GM19395 (cell line): Measurements from ENCODE around the gene SLC16A7.
A peak's percentile ranks its signal among the peaks of the same experiment; 100 is the strongest.

Source experiments
- ATAC-seq: cut with Tn5 transposase; IDR thresholded peaks from one replicate; pipeline ENCODE4 v1.9.1; 2021; ENCODE audit warnings: mild to moderate bottlenecking, moderate library complexity; ENCODE audit not compliant: unreplicated experiment

Gene SLC16A7

DNA sequence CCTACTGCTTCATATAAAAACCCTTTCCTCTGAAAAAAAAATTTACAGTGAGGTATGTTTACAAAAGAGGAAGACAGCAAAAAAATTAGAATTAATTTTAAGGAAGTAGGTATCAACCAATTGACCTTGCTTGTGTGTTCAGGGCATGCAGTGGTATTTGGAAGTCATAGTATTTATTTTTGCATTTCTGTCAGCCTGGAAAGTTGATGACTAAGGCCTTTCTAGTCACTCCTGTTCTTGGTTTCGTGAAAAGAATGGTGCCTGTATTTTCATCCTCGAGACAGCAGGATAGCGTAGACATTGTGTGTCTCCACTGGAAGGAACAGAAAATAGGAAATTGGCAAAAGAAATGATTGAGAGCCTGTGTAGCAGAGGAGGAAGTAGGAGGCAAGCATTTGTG is 24.5 kb downstream of the SLC16A7 start:
- ATAC-seq: no peak

DNA sequence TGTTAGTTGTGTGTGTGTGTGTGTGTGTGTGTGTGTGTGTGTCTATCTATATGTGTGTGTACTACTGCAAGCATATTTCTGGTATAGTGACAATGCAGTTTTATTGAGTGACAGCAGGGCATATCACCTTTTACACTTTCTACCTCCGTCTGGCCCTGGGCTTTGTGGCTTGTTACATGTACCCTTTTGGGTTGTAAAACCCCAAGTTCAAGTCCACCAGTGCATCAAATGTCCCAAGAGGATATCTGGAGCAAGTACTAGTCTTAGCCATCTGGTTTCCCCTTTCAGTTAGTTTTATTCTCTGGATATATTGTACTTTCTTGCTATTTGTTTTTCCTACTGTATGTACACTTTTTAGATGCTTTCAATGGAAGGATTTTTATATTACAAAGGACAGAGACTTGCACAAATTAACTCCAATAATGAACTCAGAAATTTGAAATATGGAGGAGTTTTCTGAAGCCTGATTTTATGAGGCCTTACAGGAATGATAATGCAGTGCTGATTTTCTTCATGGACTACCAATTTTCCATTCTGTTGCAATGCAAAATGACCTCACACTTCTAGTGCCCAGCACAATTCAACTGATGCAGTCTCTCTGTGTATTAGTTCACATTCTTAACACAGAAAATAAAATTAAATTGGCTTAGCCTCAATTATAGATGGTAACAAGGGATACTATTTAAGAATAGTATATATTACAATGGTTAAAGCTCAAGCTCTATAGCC is 29.1 kb downstream of the SLC16A7 start:
- no peak for ATAC-seq

DNA sequence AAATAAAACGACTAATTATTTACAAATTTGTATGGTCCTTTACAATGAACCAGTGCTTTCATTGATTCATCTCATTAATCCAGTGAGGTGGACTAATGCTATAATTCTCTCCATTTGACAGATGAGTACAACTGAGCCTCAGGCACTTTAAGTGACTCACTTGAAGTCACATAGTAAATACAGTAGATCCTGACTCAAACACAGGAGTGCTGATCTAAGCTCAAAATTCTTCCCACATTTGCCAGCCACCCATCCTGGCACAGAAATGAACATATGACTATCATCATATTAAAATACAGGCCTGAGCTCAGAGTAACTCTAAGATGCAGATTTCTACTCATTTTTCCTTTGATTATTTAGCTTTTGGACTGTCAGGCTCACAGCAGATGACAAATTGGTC is 30.6 kb downstream of the SLC16A7 start:
- ATAC-seq: no peak

GRCh38 chr12:59627582-59627981 is 31.8 kb downstream of the SLC16A7 start:
- peak; percentile 60 for ATAC-seq

- no peak for ATAC-seq
Observed at GRCh38 chr12:59629890-59630289, 34.1 kb downstream of the SLC16A7 start.

- no peak for ATAC-seq
Observed at GRCh38 chr12:59632408-59632807, 36.6 kb downstream of the SLC16A7 start.

DNA sequence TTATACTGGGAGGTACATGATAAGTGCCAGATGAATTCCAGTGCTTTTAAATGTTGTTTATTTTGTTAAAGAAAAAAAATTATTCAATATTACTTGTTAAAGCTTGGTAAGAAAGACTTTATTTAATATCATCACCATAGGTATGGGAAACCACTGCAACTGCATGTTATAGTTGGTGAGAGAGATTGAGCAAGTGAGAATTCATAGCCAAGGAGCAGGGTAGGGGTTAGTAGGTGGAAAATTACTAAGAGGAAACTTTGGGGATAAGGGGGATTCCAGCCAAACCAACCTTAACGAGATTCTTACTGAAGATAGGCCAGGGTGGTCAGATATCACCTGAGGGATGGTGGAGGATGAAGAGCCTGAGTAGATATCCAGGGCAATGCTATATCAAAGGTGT is 38.4 kb downstream of the SLC16A7 start:
- no peak for ATAC-seq

- peak; percentile 70 for ATAC-seq
Observed at GRCh38 chr12:59636945-59637691, 41.3 kb downstream of the SLC16A7 start.

DNA sequence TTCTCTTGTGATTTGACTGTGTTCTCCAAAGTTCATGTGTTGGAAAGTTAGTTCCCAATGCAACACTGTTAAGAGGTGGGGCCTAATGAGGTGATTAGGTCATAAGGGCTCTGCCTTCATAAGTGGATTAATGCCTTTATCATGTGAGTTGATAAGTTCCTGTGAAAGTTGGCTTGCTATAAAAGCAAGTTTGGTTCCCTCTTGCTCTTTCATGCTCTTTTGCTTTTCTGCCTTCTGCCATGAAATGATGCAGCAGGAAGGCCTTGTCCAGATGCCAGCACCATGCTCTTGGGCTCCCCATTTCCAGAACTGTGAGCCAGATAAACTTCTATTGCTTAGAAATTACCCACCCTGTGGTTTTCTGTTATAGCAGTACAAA is 41.9 kb downstream of the SLC16A7 start:
- ATAC-seq: no peak

- no peak for ATAC-seq
Observed at GRCh38 chr12:59643550-59643949, 47.7 kb downstream of the SLC16A7 start.

DNA sequence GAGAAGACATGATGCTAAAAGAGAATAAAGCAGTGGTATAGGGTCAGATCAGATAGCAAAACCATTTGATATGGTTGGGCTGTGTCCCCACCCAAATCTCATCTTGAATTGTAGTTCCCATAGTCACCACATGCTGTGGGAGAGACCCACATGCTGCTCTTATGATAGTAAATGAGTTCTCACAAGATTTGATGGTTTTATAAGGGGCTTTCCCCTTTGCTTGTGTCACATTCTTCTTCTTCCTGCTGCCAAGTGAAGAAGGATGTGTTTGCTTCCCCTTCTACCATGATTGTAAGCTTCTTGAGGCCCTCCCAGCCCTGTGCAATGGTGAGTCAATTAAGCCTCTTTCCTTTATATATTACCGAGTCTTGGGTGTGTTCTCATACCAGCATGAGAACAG is 49.4 kb downstream of the SLC16A7 start:
- ATAC-seq: no peak

GRCh38 chr12:59646636-59647035 is 50.8 kb downstream of the SLC16A7 start:
- ATAC-seq: no peak

GRCh38 chr12:59649203-59649602 is 53.4 kb downstream of the SLC16A7 start:
- no peak for ATAC-seq

DNA sequence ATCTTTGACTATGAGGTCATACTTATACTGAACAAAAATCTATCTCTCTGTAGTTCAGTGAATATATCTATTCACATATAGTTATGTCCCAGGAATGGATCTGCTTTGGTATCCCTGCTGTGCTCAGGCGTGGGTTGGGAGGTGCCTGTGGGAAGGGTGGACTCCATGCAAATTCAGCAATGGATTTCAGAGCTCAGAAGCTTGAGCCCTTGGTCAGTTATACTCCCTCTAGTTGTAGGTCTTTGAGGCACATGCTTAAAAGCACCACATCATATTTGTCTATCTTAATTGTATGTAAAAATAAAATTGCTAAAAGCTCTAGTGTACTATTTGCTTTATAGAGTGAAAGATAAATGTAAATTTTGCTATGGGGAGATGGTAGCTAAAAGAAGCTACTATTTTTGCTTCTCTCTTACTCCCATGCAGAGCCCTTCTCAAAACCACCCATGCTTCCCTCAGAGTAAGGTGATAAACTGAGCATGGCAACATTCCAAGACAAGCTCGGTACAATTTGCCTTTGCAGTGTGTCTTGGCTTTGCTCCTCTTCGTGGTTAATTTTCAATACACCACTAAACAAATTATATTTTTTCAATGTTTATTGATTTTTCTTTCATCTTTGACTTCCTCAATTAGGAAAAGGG is 54.9 kb downstream of the SLC16A7 start:
- no peak for ATAC-seq

- no peak for ATAC-seq
Observed at GRCh38 chr12:59651229-59651920, 55.5 kb downstream of the SLC16A7 start.

GRCh38 chr12:59652130-59652529 is 56.3 kb downstream of the SLC16A7 start:
- no peak for ATAC-seq

GRCh38 chr12:59654061-59654460 is 58.2 kb downstream of the SLC16A7 start:
- ATAC-seq: no peak

GRCh38 chr12:59657266-59657665 is 61.4 kb downstream of the SLC16A7 start:
- ATAC-seq: no peak

- no peak for ATAC-seq
Observed at GRCh38 chr12:59657711-59658110, 61.9 kb downstream of the SLC16A7 start.

DNA sequence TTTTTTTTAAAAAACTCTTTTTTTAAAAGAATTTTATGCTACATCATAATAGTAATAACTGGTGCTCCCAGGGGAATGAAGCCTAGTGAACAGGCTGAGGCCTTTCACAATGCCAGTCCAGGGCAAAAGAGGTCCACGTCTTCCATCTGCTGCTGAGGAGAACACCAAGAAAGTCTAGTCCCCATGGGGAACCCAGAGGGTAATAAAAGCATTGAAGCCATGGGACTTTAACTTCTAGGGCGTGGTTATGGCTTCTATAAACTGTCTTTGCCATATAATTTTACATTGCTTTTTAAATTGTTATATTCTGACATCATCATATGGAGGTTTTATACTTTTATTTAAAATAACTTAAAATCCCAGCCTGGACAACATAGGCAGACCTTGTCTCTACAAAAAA is 64.3 kb downstream of the SLC16A7 start:
- ATAC-seq: no peak

GRCh38 chr12:59660921-59661597 is 65.2 kb downstream of the SLC16A7 start:
- no peak for ATAC-seq
